BLaER1 treated with 17β-estradiol and CSF1 and Interleukin-3, amounts not matched to agents 10 nM and 100 nM (cell line): ENCODE data around the gene SLC7A1.

ENCODE experiments used
- H3K27ac ChIP-seq, 11 experiments: shearing (Covaris generic); formaldehyde crosslinking; 2 replicates each; pipeline ENCODE4 v1.8.1; 2022
- H3K27me3 ChIP-seq, 11 experiments: shearing (Covaris generic); formaldehyde crosslinking; 2 replicates each; pipeline ENCODE4 v1.8.1; 2022
- H3K36me3 ChIP-seq, 11 experiments: shearing (Covaris generic); formaldehyde crosslinking; 2 replicates each; pipeline ENCODE4 v1.8.1; 2022
- H3K4me1 ChIP-seq, 10 experiments: shearing (Covaris generic); formaldehyde crosslinking; 2 replicates each; pipeline ENCODE4 v1.8.1; 2022
- H3K4me2 ChIP-seq, 11 experiments: shearing (Covaris generic); formaldehyde crosslinking; 2 replicates each; pipeline ENCODE4 v1.8.1; 2022
- H3K4me3 ChIP-seq, 10 experiments: shearing (Covaris generic); formaldehyde crosslinking; 2 replicates each; pipeline ENCODE4 v1.8.1; 2022
- H3K9ac ChIP-seq, 11 experiments: shearing (Covaris generic); formaldehyde crosslinking; 2 replicates each; pipeline ENCODE4 v1.8.1; 2022
- H3K9me3 ChIP-seq, 11 experiments: shearing (Covaris generic); formaldehyde crosslinking; replicated peaks in 1 of 11; 2 replicates each; pipeline ENCODE4 v1.8.1; 2022
- H4K20me1 ChIP-seq, 11 experiments: shearing (Covaris generic); formaldehyde crosslinking; 2 replicates each; pipeline ENCODE4 v1.8.1; 2022
- Cebpa-rat ChIP-seq, 11 experiments: shearing (Covaris generic); IDR thresholded peaks; 2 replicates each; pipeline ENCODE4 v1.8.1; 2022

The SLC7A1 gene

GRCh38 chr13:29486551-29486950 lies 108.9 kb downstream of the SLC7A1 start:
- H3K9me3 ChIP-seq = no peaks in the 10 kb centered on the region
- no peaks in the 10 kb centered on the region for H3K36me3 ChIP-seq
- peak overlapping the region in 9 of 11 experiments; percentile 6 to 86 (median 53); a peak in 15 of 22 replicates for H3K4me2 ChIP-seq
- H3K4me1 ChIP-seq = peaks cover 23 to 53% (median 36%) of the 10 kb centered on the region in 10 experiments
- TF ChIP-seq Cebpa-rat (IDR thresholded peaks at IDR 0.05) = no peak
- H3K4me3 ChIP-seq = no peak overlapping the region
- no peak overlapping the region for H3K9ac ChIP-seq
- H3K27ac ChIP-seq = no peak overlapping the region
- H3K27me3 ChIP-seq = no peaks in the 10 kb centered on the region; a peak in 1 of 22 replicates
- H4K20me1 ChIP-seq = peaks cover 0 to 10% (median 5%) of the 10 kb centered on the region in 11 experiments; a peak in 9 of 22 replicates

- peak overlapping the region in 9 of 11 experiments; percentile 57 to 86 (median 75); a peak in 17 of 22 replicates for H3K4me2 ChIP-seq
- H3K4me1 ChIP-seq = peaks cover 23 to 52% (median 36%) of the 10 kb centered on the region in 10 experiments
- H3K36me3 ChIP-seq = no peaks in the 10 kb centered on the region
- H4K20me1 ChIP-seq = peaks cover 0 to 10% (median 5%) of the 10 kb centered on the region in 11 experiments; a peak in 10 of 22 replicates
- no peak overlapping the region for H3K9ac ChIP-seq
- H3K27ac ChIP-seq = no peak overlapping the region
- no peaks in the 10 kb centered on the region for H3K9me3 ChIP-seq
- H3K27me3 ChIP-seq = no peaks in the 10 kb centered on the region; a peak in 1 of 22 replicates
- TF ChIP-seq Cebpa-rat (IDR thresholded peaks at IDR 0.05) = no peak
- H3K4me3 ChIP-seq = no peak overlapping the region
These were observed 110.7 kb downstream of the SLC7A1 start for GRCh38 chr13:29484796-29485195.

GRCh38 chr13:29484236-29484635 lies 111.3 kb downstream of the SLC7A1 start:
- H3K27me3 ChIP-seq = no peaks in the 10 kb centered on the region; a peak in 1 of 22 replicates
- no peak overlapping the region for H3K4me3 ChIP-seq
- TF ChIP-seq Cebpa-rat (IDR thresholded peaks at IDR 0.05) = no peak
- no peaks in the 10 kb centered on the region for H3K9me3 ChIP-seq
- peaks cover 0 to 10% (median 5%) of the 10 kb centered on the region in 11 experiments; a peak in 10 of 22 replicates for H4K20me1 ChIP-seq
- peaks cover 23 to 48% (median 36%) of the 10 kb centered on the region in 10 experiments for H3K4me1 ChIP-seq
- H3K9ac ChIP-seq = no peak overlapping the region
- peak overlapping the region; percentile 10 to 86 (median 68); a peak in 21 of 22 replicates for H3K4me2 ChIP-seq
- H3K27ac ChIP-seq = no peak overlapping the region
- no peaks in the 10 kb centered on the region for H3K36me3 ChIP-seq

GRCh38 chr13:29483623-29484022 lies 111.9 kb downstream of the SLC7A1 start:
- Histone ChIP-seq H3K9me3 (no peaks in the 10 kb centered on the region), H3K36me3 (no peaks in the 10 kb centered on the region), H3K4me2 (peak overlapping the region in 10 of 11 experiments; percentile 25 to 86 (median 72); a peak in 19 of 22 replicates), H3K27ac (no peak overlapping the region), H3K27me3 (no peaks in the 10 kb centered on the region; a peak in 1 of 22 replicates), H4K20me1 (peaks cover 0 to 10% (median 5%) of the 10 kb centered on the region in 11 experiments; a peak in 10 of 22 replicates), H3K9ac (no peak overlapping the region), H3K4me1 (peaks cover 23 to 48% (median 36%) of the 10 kb centered on the region in 10 experiments), H3K4me3 (no peak overlapping the region)
- TF ChIP-seq Cebpa-rat (IDR thresholded peaks at IDR 0.05) = no peak

GRCh38 chr13:29483211-29483610 lies 112.3 kb downstream of the SLC7A1 start:
- H3K36me3 ChIP-seq = no peaks in the 10 kb centered on the region
- no peak overlapping the region for H3K27ac ChIP-seq
- peaks cover 23 to 48% (median 36%) of the 10 kb centered on the region in 10 experiments for H3K4me1 ChIP-seq
- H4K20me1 ChIP-seq = peaks cover 0 to 10% (median 5%) of the 10 kb centered on the region in 11 experiments; a peak in 10 of 22 replicates
- H3K9ac ChIP-seq = no peak overlapping the region
- no peaks in the 10 kb centered on the region; a peak in 1 of 22 replicates for H3K27me3 ChIP-seq
- no peaks in the 10 kb centered on the region for H3K9me3 ChIP-seq
- H3K4me2 ChIP-seq = peak overlapping the region in 8 of 11 experiments; percentile 67 to 86 (median 76); a peak in 16 of 22 replicates
- no peak for TF ChIP-seq Cebpa-rat (IDR thresholded peaks at IDR 0.05)
- no peak overlapping the region for H3K4me3 ChIP-seq

- peaks cover 23 to 48% (median 36%) of the 10 kb centered on the region in 10 experiments for H3K4me1 ChIP-seq
- no peak for TF ChIP-seq Cebpa-rat (IDR thresholded peaks at IDR 0.05)
- peak overlapping the region in 7 of 11 experiments; percentile 67 to 86 (median 76); a peak in 11 of 22 replicates for H3K4me2 ChIP-seq
- H3K27me3 ChIP-seq = no peaks in the 10 kb centered on the region; a peak in 1 of 22 replicates
- H3K4me3 ChIP-seq = no peak overlapping the region
- H4K20me1 ChIP-seq = peaks cover 0 to 10% (median 5%) of the 10 kb centered on the region in 11 experiments; a peak in 10 of 22 replicates
- H3K9me3 ChIP-seq = no peaks in the 10 kb centered on the region
- no peaks in the 10 kb centered on the region for H3K36me3 ChIP-seq
- H3K9ac ChIP-seq = no peak overlapping the region
- no peak overlapping the region for H3K27ac ChIP-seq
These were observed 113.0 kb downstream of the SLC7A1 start for GRCh38 chr13:29482504-29482903.

- Histone ChIP-seq H3K4me2 (no peak overlapping the region), H3K4me3 (no peak overlapping the region), H3K27me3 (no peaks in the 10 kb centered on the region; a peak in 1 of 22 replicates), H3K9me3 (no peaks in the 10 kb centered on the region), H3K27ac (no peak overlapping the region), H3K4me1 (peaks cover 16 to 42% (median 30%) of the 10 kb centered on the region in 10 experiments), H3K9ac (no peak overlapping the region), H4K20me1 (peaks cover 0 to 10% (median 5%) of the 10 kb centered on the region in 11 experiments; a peak in 10 of 22 replicates), H3K36me3 (no peaks in the 10 kb centered on the region)
- no peak for TF ChIP-seq Cebpa-rat (IDR thresholded peaks at IDR 0.05)
These were observed 113.9 kb downstream of the SLC7A1 start for GRCh38 chr13:29481603-29482002.

GRCh38 chr13:29480893-29481525 lies 114.5 kb downstream of the SLC7A1 start:
- Histone ChIP-seq H3K4me1 (peaks cover 10 to 36% (median 28%) of the 10 kb centered on the region in 10 experiments), H3K9ac (no peak overlapping the region), H3K9me3 (no peaks in the 10 kb centered on the region), H3K27me3 (no peaks in the 10 kb centered on the region; a peak in 1 of 22 replicates), H3K4me2 (no peak overlapping the region), H3K36me3 (no peaks in the 10 kb centered on the region), H3K4me3 (no peak overlapping the region), H4K20me1 (peaks cover 0 to 10% (median 5%) of the 10 kb centered on the region in 11 experiments; a peak in 10 of 22 replicates), H3K27ac (no peak overlapping the region)
- no peak for TF ChIP-seq Cebpa-rat (IDR thresholded peaks at IDR 0.05)

- H3K27me3 ChIP-seq = no peaks in the 10 kb centered on the region
- TF ChIP-seq Cebpa-rat (IDR thresholded peaks at IDR 0.05) = no peak
These were observed 115.6 kb downstream of the SLC7A1 start for GRCh38 chr13:29479716-29480492.

More at GRCh38 chr13:29479716-29480492, 115.6 kb downstream of the SLC7A1 start:
- H4K20me1 ChIP-seq = peaks cover 0 to 10% (median 5%) of the 10 kb centered on the region in 11 experiments; a peak in 10 of 22 replicates
- no peaks in the 10 kb centered on the region for H3K9me3 ChIP-seq
- peaks cover 9 to 25% (median 23%) of the 10 kb centered on the region in 10 experiments; a peak in 19 of 20 replicates for H3K4me1 ChIP-seq
- H3K4me3 ChIP-seq = no peak overlapping the region
- H3K4me2 ChIP-seq = no peak overlapping the region
- no peak overlapping the region for H3K9ac ChIP-seq
- no peaks in the 10 kb centered on the region for H3K36me3 ChIP-seq
- no peak overlapping the region for H3K27ac ChIP-seq
